ENCODE results near the gene TRMU.

TRMU gene

DNA sequence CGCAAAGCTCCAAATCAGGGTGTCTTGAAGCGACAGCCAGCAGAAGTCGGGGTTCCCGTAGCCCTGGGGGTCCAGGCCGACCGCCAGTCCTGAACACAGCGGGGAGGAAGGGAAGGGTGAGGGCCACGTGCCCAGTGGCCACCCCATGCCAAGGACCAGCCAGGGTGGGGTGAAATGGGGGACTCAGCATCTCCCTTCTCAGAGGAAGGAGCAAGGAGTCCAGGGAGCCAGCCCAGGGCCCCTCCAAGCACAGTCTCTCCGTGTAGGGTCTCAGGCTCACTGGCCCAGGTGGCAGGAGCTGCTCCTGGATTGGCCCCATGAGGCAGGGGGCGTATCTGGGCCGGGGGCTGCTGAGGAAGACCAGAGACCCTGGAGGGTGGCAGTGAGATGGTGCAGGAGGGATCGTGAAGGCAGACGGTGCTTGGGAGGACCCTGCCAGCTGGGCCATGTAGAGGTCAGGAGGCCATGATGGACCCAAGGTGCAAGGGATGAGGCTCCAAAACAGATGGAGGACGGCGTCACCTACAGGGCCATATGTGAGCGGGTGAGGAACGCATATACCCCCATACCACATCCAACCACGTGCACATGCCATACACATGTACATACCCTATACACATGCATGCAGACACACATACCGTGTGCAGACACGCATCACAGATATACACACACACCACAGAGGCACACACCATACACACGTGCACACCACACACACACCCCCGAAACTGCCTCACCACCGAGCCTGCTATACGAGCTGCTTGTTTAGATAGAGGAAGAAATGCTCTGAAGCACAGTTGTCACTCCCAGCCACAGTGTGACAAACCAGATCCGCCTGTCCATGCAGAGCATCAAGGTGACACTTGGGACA is 34.4 kb downstream of the TRMU start:
- no peak for DNase-seq (ENCODE audit: low spot score)

DNA sequence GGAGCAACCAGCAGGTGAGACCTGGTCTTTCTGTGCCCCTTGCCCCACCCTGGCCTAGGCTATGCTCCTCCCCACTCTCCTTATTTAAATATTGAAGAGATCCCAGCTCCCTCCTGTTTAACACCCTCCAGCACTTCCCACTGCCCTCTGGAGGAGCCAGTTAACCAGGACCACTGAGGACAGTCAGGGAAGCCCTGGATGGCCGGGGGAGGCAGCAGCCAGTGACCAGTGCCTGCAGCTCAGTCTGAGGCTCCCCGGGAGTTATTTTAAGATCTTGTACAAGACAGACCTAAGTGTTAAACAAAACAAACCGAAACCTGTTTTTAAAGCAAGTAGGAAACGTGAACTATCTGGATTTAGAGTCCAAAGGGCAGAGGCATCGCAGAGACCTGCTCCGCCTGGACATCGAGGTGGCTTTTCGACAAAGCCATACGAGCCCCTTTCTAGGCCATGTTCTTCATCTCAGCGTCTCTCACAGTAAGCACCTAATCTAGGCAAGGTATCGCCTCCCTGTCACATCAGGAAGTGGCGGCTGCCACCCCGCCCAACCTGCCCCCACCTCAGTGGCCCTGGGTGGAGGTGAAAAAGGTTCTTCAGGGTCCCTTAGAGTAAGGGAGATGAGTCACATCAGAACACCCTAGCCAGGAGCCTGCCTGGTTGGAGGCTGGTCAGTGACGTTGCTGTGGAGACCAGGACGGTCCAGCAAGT is 35.2 kb downstream of the TRMU start:
- DNase-seq (ENCODE audit: low spot score) = no peak

DNA sequence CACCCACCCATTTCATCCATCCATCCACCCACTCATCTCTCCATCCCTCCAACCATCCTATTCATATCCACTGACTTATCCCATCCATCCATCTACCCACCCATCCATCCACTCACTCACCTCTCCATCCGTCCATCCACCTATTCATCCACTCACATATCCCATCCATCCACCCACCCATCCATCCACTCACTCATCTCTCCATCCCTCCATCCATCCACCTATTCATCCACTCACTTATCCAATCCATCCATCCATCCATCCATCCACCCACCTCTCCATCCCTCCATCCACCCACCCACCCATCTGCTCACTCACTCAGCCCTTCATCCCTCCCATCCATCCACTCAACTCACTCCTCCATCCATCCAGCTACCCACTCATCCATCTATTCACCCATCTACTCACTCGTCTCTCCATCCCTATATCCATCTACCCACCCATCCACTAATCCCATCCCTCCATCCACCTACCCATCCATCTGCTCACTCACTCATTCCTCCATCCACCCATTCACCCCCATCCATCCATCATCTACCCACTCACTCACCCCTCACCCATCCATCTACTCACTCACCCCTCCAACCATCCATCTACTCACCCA is 36.2 kb downstream of the TRMU start:
- no peak for DNase-seq (ENCODE audit: low spot score)

DNA sequence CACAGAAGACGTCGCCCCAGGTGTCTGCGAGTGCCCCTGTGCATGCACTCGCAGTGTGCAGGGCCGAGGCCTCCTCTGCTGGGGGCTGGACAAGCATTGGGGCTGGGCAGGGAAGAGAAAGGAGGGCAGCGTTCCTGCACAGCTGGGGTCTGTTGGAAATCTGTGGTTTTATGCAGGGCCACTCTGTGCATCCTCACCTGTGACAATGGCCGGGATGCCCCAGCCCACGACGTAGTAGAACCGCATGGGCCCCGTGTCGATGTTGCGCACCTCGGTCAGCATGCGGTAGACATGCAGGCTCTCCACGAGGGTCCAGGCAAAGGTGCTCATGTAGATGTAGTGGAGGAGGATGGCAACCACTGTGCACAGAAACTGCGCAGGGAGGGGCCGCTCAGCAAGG is 37.2 kb downstream of the TRMU start:
- DNase-seq (ENCODE audit: low spot score) = no peak

DNA sequence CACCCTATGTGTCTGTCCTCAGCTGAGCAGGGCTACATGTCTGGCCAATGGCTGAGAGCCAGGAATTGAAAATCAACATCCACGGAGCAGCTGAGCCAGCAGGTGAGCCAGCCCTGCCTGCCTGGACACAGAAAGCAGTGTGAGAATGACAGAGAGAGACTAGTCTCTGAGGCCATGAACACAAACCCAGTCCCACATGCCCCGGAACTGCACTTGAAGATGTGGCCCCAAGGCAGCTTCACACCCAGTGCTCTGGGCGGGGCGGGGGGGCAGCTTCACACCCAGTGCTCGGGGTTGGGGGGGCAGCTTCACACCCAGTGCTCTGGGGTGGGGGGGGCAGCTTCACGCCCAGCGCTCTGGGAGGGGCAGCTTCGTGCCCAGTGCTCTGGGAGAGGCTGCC is 37.6 kb downstream of the TRMU start:
- no peak for DNase-seq (ENCODE audit: low spot score)

DNA sequence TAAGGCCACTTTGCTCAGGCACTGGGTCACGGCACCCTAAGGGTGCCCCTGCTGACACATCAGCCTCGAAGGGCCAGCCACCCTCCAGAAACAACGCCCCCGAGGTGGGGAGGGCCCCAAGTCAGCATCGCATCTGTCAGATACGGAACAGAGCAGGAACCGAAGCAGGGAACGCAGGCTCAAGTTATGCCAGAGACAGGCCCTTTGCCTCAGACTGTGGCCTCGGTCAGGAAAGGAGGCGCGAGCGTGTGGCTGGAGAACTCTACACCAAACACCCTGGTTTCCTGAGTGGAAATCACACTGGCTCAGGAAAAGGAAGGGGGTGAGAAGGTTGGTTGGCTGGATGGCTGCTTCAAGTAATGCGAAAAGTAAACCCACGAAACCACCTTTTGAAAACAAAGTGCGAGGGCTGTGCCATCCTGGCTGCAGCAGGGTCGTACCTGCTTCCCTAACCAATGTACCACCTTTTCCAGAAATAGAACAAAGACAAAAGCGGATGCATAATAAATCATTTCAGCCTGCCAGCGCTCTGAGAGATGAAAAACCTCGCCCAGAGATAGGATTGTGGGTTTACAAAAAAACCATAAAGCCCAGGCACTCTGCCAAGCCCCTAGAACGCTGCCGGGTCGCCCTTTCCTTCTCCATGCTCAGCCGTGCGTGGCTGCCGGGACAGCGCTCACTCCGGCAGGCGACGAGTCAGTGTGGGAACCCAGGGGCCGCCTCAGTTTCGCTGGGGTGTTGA is 38.6 kb downstream of the TRMU start:
- no peak for DNase-seq (ENCODE audit: low spot score)

DNA sequence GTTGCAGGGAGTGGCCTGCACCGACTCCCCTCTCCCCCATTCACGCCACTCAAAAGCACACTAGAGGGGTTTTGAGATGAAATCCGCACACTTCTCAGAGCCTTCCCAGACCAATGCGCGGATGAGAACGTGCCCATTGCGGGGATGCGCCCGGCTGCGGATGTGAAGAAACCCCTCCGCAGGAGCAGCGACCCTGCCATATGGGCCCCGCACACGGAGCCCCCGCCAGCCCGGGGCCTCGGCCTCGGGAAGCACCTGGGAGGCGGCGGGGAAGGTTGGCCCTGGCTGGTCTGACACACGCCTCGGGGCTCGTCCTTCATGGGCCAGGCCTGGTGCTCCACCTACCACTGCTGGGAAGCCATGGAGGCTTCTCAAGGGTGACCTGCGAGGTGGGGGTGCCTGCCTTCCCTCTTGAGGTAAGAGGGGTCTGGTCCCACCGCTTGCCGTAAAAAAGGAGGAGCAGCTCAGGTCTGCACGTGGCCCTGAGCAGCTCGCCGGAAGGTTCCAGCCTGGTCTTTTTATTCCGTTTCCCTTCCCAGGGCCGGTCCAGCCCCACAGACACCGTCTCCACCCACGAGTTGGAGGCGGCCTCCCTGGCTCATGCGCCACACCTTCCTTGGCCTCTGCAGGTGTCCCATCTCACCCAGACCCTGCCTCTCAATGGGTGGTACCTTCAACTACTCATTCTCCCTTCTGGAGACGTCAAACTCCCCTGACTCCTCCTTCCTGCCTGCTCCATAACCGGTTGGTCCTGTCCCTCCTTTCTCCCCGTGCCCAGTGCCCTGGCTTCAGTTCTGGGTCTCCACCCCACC is 39.4 kb downstream of the TRMU start:
- no peak for DNase-seq (ENCODE audit: low spot score)

DNA sequence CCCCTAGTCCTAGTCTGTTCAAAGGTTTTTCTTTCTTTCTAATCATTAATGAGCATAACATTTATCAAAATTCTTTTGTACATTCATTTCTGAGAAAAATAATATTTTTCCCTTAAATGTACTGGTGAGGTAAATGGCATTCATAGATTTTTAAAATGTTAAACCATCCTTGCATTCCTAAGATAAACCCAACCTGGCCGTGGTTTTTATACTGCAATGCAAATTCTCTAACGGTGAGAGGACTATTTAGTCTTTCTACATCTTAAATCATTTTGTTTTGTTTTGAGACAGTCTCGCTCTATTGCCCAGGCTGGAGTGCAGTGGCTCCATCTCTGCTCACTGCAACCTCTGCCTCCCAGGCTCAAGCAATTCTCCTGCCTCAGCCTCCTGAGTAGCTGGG is 40.6 kb downstream of the TRMU start:
- no peak for DNase-seq (ENCODE audit: low spot score)

DNA sequence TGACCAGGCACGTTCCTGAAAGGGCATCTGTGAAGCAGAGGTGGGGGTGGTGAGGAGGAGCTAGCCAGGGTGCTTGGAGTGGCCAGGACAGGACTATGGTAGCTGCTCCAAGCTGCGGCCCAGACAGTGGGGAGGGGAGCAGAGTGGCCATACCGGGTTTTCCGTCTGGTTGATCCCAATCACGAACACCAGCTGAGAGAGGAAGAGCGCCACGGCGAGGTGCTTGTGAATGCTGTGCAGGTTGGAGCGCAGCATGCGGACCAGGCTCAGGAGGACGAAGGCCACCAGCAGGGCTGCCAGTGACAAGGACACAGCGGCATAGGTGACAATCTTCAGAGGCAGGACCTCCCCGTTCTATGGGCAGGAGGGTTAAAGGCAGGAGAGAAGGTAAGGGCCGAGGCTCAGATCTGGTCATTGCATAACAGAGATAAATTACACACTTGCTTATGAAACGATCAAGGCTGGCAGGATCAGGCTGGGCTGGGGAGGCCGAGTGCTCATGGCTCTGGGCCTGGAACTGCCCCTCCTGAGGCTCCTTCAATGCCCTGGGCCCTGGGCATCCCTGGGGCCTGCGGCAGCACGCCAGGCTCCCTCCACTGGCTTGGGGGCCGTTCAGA is 41.5 kb downstream of the TRMU start:
- DNase-seq (ENCODE audit: low spot score) = no peak

DNA sequence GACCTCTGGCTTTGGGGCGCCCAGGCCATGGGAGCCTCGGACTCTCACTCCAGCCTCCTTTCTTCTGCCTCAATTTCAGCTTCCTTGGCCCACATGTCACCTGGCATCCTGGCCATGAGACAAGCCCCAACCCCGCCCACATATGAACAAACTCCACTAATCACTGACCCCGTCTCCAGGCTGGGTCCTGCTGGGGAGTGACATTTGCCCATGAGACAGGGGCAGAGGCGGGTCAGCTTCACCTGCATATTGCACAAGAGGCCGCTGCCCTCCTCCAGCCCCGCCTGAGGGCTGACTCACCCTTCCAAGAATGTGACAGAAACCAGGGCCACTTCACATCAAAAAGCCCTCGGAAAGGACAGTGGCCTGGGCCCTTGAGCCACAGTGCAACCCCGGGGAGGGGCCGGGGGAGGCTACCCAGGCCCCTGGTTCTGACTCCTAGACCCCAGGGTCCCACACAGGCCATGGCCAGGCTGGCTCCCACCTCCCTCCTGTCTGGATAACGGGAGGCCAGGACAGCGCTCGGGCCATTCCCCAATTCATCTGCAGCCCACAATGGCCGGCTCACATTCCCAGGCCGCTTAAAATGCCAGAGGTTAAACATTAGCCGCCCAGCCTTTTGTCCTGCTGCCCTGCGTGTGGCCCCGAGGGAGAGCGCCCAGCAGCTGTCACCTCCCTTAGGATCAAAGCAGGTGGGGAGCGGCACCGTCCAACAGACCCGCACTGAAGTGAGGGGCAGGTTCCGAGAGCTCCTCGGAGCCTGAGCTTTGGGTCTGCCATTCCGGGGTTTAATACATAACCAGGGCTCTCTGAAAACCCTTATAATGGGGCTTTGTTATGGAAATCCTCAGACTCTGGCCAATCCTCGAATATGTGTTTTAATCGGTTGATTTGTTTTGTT is 42.3 kb downstream of the TRMU start:
- DNase-seq (ENCODE audit: low spot score) = no peak

DNA sequence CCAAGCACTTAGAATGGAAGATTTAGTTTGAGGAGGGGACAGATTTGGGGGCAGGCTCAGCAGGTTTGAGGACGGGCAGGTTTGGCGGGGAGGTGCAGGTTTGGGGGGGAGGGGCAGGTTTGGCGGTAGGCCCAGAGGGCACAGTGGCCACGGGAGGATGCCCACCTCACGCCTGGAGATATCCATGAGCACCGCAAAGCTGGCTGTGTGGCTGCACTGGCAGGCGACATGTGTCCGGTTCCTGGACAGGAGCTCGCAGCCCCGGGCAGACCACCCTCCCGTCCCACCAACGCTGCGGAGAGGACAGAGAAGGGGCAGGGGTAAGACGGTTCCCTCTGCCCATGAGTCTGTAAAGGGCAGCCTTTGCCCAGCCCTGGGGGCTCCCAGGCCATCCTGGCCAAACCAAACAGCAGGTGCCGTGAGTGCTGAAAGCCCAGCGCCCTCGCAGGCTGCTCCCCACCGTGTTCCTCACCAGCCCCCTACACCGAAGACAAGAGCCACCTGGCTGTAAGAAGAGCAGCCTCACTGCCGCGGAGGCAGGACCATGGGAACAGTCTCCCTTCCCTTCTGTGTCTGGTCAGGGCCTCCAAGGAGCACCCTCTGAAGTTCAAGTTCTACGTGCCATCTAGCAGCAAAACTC is 43.0 kb downstream of the TRMU start:
- no peak for DNase-seq (ENCODE audit: low spot score)

DNA sequence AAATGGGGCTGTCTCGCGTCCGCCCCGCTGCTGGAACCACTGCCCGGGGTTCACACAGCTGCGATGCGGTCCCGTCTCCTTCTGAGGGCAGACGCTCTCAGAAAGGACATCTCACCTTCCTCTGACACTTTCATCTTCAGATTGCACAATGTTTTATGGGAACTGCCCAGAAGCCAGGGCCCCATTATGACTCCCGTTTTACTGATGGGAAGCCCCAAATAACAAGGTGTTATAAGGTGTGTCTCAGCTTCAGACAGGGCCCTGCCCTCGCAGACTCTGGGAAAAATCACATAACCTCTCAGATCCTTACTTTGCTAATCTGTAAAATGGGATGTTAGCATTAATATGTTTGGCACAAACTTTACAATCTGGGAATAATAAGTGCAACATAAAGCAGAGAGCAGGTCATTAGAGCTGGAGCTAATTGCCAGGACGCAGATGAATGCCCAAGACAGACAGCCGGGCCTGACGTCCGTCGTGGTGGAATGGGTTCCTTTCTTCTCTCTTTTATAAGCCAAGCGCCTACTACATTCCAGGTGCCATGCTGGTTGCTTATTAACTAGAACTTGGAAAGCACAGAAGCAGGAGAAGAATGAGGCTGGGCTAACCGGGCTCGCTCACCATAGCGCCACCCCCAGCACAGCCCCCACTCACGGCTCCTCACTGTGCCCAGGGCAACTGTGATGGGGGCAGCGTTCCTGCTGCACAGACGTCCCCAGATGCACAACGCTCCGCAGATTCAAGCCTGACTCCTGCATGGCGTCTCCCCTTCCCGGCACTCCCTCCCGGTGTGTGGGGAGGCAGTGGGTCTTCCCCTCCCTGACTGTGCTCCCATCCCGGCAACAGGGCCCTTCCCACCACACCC is 43.8 kb downstream of the TRMU start:
- DNase-seq (ENCODE audit: low spot score) = no peak

DNA sequence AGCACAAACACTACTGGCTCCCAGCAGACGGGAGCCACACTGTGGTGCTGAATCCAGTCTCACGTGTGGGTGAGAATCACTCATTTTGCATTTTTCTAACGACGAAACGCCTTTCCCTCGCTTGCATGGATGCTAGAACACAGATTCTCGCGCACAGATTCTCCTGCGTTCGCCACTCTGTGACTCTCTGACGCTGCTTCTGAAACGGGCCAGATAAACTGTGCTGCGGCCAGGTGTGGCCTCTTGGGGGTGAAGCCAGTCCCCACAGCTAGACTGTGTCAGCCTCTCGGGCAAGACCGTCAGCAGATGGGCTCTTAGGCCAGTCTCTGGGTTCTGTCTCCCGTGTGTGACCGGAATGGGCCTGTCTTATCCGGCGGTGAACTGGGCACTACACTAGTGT is 44.6 kb downstream of the TRMU start:
- no peak for DNase-seq (ENCODE audit: low spot score)

DNA sequence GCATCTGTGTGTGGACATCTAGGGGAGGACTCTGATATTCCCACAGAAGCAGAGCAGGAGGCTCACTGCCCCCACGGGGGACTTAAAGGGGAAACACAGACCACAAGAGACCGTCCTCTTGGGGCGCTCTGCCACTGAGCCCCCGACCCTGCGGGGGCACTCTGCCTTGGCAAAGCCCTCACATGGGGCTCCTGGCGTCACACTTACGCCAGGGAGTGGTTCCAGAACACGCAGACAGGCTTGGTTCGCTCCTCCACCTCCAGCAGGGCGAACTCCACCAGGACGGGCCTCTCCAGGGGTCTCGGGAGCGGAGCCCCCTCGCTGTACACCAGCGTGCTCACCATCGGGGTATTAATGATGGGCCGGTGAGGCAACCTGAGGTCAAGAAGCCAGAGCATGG is 45.1 kb downstream of the TRMU start:
- no peak for DNase-seq (ENCODE audit: low spot score)

DNA sequence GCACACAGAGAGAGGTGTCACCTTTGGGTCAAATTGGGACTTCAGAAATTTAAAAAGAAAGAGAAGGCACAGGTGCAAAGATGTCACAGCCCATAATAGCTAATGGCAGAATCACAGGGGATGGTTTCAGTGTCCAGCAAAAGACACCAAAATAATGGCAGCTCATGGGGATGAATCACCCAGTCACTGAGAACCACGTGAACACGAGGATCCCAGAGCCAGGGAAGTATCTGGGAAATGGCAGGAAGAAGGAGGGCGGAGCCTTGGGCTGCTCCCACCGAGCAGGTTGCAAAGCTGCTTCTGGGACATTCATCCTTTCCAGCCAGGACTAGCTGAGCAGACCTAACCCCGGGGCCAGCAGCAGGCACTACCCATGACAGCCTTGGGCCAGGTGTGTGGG is 45.6 kb downstream of the TRMU start:
- no peak for DNase-seq (ENCODE audit: low spot score)

DNA sequence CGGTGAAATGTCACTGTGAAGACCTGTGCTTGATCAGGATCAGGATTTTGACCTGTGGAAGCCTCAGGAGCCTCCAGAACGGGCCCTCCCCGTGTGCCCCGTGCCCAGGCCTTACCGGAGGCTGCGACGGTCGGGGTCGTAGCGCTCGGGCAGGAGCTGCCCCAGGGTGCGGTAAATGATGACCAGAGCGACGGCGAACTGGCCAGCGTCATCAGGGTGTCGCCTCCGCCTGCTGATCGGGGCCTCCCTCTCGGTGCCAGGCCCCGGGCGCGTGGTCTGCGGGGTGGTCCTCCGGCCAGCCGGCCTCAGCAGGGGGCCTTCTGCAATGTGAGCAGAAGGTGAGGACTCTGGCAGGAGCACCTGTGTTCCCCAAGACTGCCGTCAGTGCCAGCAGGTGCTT is 46.2 kb downstream of the TRMU start:
- DNase-seq (ENCODE audit: low spot score) = no peak

DNA sequence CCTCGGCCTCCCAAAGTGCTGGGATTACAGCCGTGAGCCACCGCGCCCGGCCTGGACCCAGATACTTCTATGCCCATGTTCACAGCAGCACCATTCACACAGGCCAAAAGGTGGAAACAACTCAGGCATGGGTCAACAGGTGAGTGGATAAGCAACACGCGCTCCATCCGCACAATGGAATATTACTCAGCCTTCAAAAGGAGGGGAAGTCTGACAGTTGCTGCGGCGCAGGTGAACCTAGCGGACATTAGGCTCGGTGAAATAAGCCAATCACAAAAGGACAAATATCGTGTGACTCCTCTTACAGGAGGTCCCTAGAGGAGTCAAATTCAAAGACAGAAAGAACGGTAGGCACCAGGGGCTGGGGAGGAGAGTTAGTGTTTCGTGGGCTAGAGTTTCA is 47.0 kb downstream of the TRMU start:
- DNase-seq (ENCODE audit: low spot score) = no peak

DNA sequence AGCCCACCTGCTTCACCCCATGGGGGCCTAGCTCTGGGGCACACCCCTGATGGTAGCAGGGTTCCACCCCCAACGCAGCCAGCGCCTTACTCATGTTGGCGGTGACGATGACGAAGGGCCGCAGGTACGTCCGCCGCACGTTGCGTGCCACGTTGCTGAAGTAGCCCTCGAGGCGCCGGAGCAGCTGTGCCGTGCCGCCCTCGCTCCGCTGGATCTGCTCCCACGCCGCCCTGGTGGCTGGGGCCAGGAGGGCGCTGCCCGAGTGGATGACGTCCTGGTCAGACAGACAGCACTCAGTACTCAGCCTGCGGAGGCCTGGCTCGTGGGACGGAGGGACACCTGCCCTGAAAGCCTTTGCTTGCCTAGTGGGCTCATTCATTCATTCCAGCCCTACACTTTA is 50.8 kb downstream of the TRMU start:
- no peak for DNase-seq (ENCODE audit: low spot score)

DNA sequence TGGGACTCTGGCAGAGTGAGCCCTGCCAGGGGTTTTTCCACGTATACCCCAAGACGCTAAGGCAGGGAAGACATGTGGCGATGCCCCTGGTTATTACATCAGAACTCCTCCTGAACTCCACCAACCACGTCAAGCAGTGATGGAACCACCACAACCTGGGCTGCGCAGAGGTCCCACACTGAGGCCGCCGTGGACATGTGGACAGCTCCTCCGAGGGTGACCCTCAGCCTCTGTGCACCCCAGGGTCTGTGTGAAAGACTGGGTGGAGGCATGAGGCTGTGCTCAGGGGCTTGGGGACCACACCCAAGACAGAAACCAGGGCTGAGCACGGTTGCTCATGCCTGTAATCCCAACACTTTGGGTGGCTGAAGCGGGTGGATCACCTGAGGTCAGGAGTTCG is 52.2 kb downstream of the TRMU start:
- DNase-seq (ENCODE audit: low spot score) = no peak
